Mucosa of gallbladder (tissue), 1 donor: ENCODE measurements around the gene SMIM20. TPM values are rescaled to one million over a fixed set of nuclear protein-coding genes. Genes with fewer than 3 reads are reported as not detected.
A peak's percentile ranks its signal among the peaks of the same experiment; 100 is the strongest.
"Not testable (repeated sequence)": the region's sequence is repeated elsewhere in the genome, so short reads cannot be mapped to it uniquely, and the experiment has no call there.

Experiments
- DNase-seq: peaks from one replicate; pipeline ENCODE4 v3.0.0-alpha.2; 2020; ENCODE audit warnings: low spot score
- total RNA-seq: library from RNA; stranded (reverse); gene quantifications from one replicate; pipeline ENCODE4 v1.2.1, GENCODE V29; 2021
- donor health status: DM: no; HTN: no; CAD: no.

SMIM20 gene
- total RNA-seq, 1 donor from 2014 or later: 34.0 TPM

- no peak for DNase-seq
These were observed 23.2 kb upstream of the SMIM20 start for GRCh38 chr4:25890571-25891485.

GRCh38 chr4:25892796-25893195, 21.2 kb upstream of the SMIM20 start:
- no peak for DNase-seq

- DNase-seq: peak; percentile 64
These were observed 17.1 kb upstream of the SMIM20 start for GRCh38 chr4:25896776-25897539.

GRCh38 chr4:25900310-25900709, 13.7 kb upstream of the SMIM20 start:
- no peak for DNase-seq

GRCh38 chr4:25901030-25901430, 13.0 kb upstream of the SMIM20 start:
- DNase-seq: no peak

GRCh38 chr4:25903900-25904747, 9.9 kb upstream of the SMIM20 start:
- peak; percentile 32 for DNase-seq

- DNase-seq: no peak
These were observed 9.3 kb upstream of the SMIM20 start for GRCh38 chr4:25904748-25905082.

- no peak for DNase-seq
These were observed 8.6 kb upstream of the SMIM20 start for GRCh38 chr4:25905371-25905770.

- DNase-seq: not testable (repeated sequence)
These were observed 7.9 kb upstream of the SMIM20 start for GRCh38 chr4:25906113-25906512.

GRCh38 chr4:25908491-25908901, 5.5 kb upstream of the SMIM20 start:
- no peak for DNase-seq

- no peak for DNase-seq
These were observed 2.7 kb upstream of the SMIM20 start for GRCh38 chr4:25911356-25911755.

- peak; percentile 28 for DNase-seq
These were observed 767 bp upstream of the SMIM20 start for GRCh38 chr4:25913056-25913850.

- DNase-seq: no peak
These were observed 791 bp downstream of the SMIM20 start for GRCh38 chr4:25914670-25915352.

- DNase-seq: no peak
These were observed 1.3 kb downstream of the SMIM20 start for GRCh38 chr4:25915353-25915705.

- DNase-seq: no peak
These were observed 2.9 kb downstream of the SMIM20 start for GRCh38 chr4:25916870-25917269.

GRCh38 chr4:25919676-25920075, 5.7 kb downstream of the SMIM20 start:
- DNase-seq: peak; percentile 24

- DNase-seq: no peak
These were observed 7.9 kb downstream of the SMIM20 start for GRCh38 chr4:25921922-25922321.

- DNase-seq: no peak
These were observed 8.9 kb downstream of the SMIM20 start for GRCh38 chr4:25922812-25923369.

GRCh38 chr4:25923745-25924144, 9.7 kb downstream of the SMIM20 start:
- DNase-seq: no peak

GRCh38 chr4:25925486-25926201, 11.6 kb downstream of the SMIM20 start:
- peak; percentile 28 for DNase-seq
